HepG2 (cell line): ENCODE data around the gene ZNF222. TPM values are rescaled to one million over a fixed set of nuclear protein-coding genes. Genes with fewer than 3 reads are reported as not detected.

Experiments
- ARID2 ChIP-seq: sonication (generic); formaldehyde crosslinking; IDR thresholded peaks from 2 replicates; pipeline ENCODE4 v1.8.1; 2022; ENCODE audit warnings: mild to moderate bottlenecking, missing genetic modification reagents, borderline replicate concordance
- BCL6 ChIP-seq: IDR thresholded peaks from 2 replicates; pipeline ENCODE4 v1.6.1; 2016; ENCODE audit warnings: missing genetic modification reagents, missing compliant biosample characterization
- ISL2 ChIP-seq: sonication (generic); formaldehyde crosslinking; IDR thresholded peaks from 2 replicates; pipeline ENCODE4 v1.5.0; 2020; ENCODE audit warnings: missing genetic modification reagents
- SMARCE1 ChIP-seq: fragments of 450-650 bp; IDR thresholded peaks from 2 replicates; pipeline ENCODE4 v1.6.1; 2017; ENCODE audit warnings: borderline replicate concordance
- polyA plus RNA-seq, 8 experiments: library from polyadenylated mRNA; depleted of rRNA in 3 of 8; stranded (reverse) in 7 of 8; unstranded in 1 of 8; fragments of >200 nt; fragmentation: Illumina TruSeq in 4 of 8; extraction: Trizol in 4 of 8; gene quantifications; 2 replicates each; pipeline versions ENCODE4 v1.2.1 to v1.2.3, GENCODE V29; 2011 to 2016; ENCODE audit warnings: low read depth in 4 of 8, missing spikeins in 1 of 8, mixed read lengths in 1 of 8; ENCODE audit not compliant: insufficient read depth in 1 of 8
- total RNA-seq, 5 experiments: library from RNA; depleted of rRNA; stranded (reverse); fragments of >200 nt; fragmentation: Illumina TruSeq; extraction: Trizol; gene quantifications; 2 replicates each; pipeline ENCODE4 v1.2.3, GENCODE V29; 2016; ENCODE audit warnings: low read depth in 1 of 5
- TF ChIP-seq, protein P1 (sequence below): sonication (generic); formaldehyde crosslinking; IDR thresholded peaks from 2 replicates; pipeline ENCODE4 v1.4.0; 2020; ENCODE audit warnings: missing genetic modification reagents
- TF ChIP-seq, protein P2 (sequence below), 2 experiments: fragments of 450-650 bp in 1 of 2; sonication (generic) in 1 of 2; formaldehyde crosslinking in 1 of 2; IDR thresholded peaks; 2 replicates each; pipeline versions ENCODE4 v1.6.1 to v1.8.0; 2016 to 2022; ENCODE audit warnings: antibody characterized with exemption in 1 of 2, mild to moderate bottlenecking in 1 of 2, missing genetic modification reagents in 1 of 2
- TF ChIP-seq, protein P3 (sequence below): sonication (generic); formaldehyde crosslinking; IDR thresholded peaks from 2 replicates; pipeline ENCODE4 v1.4.0; 2020; ENCODE audit warnings: missing genetic modification reagents, borderline replicate concordance

Gene ZNF222
- total and polyA plus RNA-seq, 2 of the 13 experiments (the other 11 are each of a cell fraction or from before 2014, with no cell fraction given): 2.2 to 6.2 TPM

DNA sequence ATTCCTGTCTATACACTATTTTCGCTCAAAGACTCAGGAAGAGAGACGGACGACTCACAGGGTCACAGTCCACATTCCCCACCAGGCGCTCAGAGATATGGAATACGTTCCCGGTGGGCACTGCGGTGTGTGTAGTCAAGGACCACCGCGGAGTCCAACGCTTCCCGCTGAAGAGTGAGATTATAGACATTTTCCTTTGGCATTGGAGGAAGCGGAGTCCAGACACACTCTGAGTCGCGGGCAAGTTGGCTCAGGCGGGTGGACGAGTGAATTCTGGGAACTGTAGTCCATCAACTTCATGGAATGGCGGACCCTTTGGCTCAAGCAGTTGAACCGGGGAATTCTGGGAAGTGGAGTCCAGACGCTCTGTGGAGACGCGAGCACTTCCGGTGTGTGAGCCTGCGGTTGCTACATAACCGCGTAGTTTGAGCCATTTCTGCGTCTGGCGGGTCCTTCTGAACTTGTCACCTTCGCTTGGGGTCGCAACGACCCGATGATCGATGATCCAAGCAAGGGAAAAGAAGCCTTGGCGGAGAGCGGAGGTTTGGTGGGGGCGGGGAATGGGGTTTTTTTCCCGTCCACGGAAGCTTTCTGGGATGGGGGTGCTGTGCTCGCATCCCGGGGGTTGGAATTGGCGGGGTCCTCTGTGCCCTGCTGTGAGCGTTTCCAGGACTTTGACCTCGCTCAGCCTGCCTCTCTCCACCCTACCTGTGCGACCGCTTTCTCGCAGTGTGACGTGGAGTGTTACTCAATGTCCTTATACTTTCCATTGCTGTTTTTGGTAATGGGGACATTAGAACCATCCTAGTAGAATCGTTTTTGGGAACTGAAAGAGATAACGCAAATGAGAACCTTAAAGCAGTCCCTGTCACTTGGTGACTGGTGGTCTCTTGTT is 22.4 kb upstream of the ZNF222 start, which contains the start of gene ZNF230 (continued):
- TF ChIP-seq, protein P1, sequence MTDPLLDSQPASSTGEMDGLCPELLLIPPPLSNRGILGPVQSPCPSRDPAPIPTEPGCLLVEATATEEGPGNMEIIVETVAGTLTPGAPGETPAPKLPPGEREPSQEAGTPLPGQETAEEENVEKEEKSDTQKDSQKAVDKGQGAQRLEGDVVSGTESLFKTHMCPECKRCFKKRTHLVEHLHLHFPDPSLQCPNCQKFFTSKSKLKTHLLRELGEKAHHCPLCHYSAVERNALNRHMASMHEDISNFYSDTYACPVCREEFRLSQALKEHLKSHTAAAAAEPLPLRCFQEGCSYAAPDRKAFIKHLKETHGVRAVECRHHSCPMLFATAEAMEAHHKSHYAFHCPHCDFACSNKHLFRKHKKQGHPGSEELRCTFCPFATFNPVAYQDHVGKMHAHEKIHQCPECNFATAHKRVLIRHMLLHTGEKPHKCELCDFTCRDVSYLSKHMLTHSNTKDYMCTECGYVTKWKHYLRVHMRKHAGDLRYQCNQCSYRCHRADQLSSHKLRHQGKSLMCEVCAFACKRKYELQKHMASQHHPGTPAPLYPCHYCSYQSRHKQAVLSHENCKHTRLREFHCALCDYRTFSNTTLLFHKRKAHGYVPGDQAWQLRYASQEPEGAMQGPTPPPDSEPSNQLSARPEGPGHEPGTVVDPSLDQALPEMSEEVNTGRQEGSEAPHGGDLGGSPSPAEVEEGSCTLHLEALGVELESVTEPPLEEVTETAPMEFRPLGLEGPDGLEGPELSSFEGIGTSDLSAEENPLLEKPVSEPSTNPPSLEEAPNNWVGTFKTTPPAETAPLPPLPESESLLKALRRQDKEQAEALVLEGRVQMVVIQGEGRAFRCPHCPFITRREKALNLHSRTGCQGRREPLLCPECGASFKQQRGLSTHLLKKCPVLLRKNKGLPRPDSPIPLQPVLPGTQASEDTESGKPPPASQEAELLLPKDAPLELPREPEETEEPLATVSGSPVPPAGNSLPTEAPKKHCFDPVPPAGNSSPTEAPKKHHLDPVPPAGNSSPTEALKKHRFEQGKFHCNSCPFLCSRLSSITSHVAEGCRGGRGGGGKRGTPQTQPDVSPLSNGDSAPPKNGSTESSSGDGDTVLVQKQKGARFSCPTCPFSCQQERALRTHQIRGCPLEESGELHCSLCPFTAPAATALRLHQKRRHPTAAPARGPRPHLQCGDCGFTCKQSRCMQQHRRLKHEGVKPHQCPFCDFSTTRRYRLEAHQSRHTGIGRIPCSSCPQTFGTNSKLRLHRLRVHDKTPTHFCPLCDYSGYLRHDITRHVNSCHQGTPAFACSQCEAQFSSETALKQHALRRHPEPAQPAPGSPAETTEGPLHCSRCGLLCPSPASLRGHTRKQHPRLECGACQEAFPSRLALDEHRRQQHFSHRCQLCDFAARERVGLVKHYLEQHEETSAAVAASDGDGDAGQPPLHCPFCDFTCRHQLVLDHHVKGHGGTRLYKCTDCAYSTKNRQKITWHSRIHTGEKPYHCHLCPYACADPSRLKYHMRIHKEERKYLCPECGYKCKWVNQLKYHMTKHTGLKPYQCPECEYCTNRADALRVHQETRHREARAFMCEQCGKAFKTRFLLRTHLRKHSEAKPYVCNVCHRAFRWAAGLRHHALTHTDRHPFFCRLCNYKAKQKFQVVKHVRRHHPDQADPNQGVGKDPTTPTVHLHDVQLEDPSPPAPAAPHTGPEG (CRISPR knock-in tag): no peak
- TF ChIP-seq ISL2 (peak; percentile 35; the same call in 1 of the 2 replicates), ARID2 (no peak), SMARCE1 (no peak), BCL6 (no peak)
- TF ChIP-seq, protein P2, sequence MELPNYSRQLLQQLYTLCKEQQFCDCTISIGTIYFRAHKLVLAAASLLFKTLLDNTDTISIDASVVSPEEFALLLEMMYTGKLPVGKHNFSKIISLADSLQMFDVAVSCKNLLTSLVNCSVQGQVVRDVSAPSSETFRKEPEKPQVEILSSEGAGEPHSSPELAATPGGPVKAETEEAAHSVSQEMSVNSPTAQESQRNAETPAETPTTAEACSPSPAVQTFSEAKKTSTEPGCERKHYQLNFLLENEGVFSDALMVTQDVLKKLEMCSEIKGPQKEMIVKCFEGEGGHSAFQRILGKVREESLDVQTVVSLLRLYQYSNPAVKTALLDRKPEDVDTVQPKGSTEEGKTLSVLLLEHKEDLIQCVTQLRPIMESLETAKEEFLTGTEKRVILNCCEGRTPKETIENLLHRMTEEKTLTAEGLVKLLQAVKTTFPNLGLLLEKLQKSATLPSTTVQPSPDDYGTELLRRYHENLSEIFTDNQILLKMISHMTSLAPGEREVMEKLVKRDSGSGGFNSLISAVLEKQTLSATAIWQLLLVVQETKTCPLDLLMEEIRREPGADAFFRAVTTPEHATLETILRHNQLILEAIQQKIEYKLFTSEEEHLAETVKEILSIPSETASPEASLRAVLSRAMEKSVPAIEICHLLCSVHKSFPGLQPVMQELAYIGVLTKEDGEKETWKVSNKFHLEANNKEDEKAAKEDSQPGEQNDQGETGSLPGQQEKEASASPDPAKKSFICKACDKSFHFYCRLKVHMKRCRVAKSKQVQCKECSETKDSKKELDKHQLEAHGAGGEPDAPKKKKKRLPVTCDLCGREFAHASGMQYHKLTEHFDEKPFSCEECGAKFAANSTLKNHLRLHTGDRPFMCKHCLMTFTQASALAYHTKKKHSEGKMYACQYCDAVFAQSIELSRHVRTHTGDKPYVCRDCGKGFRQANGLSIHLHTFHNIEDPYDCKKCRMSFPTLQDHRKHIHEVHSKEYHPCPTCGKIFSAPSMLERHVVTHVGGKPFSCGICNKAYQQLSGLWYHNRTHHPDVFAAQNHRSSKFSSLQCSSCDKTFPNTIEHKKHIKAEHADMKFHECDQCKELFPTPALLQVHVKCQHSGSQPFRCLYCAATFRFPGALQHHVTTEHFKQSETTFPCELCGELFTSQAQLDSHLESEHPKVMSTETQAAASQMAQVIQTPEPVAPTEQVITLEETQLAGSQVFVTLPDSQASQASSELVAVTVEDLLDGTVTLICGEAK (IDR thresholded peaks at IDR 0.05): peak; percentile 27; the same call in 1 of the 2 replicates
- TF ChIP-seq, protein P2 (CRISPR knock-in tag; IDR thresholded peaks at IDR 0.05): no peak
- TF ChIP-seq, protein P3, sequence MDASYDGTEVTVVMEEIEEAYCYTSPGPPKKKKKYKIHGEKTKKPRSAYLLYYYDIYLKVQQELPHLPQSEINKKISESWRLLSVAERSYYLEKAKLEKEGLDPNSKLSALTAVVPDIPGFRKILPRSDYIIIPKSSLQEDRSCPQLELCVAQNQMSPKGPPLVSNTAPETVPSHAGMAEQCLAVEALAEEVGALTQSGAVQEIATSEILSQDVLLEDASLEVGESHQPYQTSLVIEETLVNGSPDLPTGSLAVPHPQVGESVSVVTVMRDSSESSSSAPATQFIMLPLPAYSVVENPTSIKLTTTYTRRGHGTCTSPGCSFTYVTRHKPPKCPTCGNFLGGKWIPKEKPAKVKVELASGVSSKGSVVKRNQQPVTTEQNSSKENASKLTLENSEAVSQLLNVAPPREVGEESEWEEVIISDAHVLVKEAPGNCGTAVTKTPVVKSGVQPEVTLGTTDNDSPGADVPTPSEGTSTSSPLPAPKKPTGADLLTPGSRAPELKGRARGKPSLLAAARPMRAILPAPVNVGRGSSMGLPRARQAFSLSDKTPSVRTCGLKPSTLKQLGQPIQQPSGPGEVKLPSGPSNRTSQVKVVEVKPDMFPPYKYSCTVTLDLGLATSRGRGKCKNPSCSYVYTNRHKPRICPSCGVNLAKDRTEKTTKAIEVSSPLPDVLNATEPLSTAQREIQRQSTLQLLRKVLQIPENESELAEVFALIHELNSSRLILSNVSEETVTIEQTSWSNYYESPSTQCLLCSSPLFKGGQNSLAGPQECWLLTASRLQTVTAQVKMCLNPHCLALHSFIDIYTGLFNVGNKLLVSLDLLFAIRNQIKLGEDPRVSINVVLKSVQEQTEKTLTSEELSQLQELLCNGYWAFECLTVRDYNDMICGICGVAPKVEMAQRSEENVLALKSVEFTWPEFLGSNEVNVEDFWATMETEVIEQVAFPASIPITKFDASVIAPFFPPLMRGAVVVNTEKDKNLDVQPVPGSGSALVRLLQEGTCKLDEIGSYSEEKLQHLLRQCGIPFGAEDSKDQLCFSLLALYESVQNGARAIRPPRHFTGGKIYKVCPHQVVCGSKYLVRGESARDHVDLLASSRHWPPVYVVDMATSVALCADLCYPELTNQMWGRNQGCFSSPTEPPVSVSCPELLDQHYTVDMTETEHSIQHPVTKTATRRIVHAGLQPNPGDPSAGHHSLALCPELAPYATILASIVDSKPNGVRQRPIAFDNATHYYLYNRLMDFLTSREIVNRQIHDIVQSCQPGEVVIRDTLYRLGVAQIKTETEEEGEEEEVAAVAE (CRISPR knock-in tag): no peak
